HUES48 (cell line): Measurements from ENCODE around the gene TRMT10B.

Experiments
- H3K27ac ChIP-seq: one replicate; pipeline ENCODE4 v1.7.0; 2013; ENCODE audit warnings: low read depth, low read length, inconsistent platforms
- H3K27me3 ChIP-seq: 2 replicates; pipeline ENCODE4 v1.6.1; 2013; ENCODE audit warnings: mild to moderate bottlenecking, low read length; ENCODE audit not compliant: control insufficient read depth, insufficient read depth
- H3K36me3 ChIP-seq: 2 replicates; pipeline ENCODE4 v1.6.1; 2013; ENCODE audit warnings: low read length; ENCODE audit not compliant: control insufficient read depth, insufficient read depth
- H3K4me1 ChIP-seq: 2 replicates; pipeline ENCODE4 v1.6.1; 2013; ENCODE audit warnings: mild to moderate bottlenecking, low read length; ENCODE audit not compliant: control insufficient read depth, insufficient read depth
- H3K4me3 ChIP-seq: 2 replicates; pipeline ENCODE4 v1.5.1; 2013; ENCODE audit warnings: mild to moderate bottlenecking, low read depth, low read length
- H3K9ac ChIP-seq: 2 replicates; pipeline ENCODE4 v1.6.1; 2013; ENCODE audit warnings: mild to moderate bottlenecking, low read depth, low read length, moderate library complexity
- H3K9me3 ChIP-seq: 2 replicates; pipeline ENCODE4 v1.6.1; 2013; ENCODE audit warnings: low read length; ENCODE audit not compliant: control insufficient read depth, insufficient read depth

TRMT10B gene

DNA sequence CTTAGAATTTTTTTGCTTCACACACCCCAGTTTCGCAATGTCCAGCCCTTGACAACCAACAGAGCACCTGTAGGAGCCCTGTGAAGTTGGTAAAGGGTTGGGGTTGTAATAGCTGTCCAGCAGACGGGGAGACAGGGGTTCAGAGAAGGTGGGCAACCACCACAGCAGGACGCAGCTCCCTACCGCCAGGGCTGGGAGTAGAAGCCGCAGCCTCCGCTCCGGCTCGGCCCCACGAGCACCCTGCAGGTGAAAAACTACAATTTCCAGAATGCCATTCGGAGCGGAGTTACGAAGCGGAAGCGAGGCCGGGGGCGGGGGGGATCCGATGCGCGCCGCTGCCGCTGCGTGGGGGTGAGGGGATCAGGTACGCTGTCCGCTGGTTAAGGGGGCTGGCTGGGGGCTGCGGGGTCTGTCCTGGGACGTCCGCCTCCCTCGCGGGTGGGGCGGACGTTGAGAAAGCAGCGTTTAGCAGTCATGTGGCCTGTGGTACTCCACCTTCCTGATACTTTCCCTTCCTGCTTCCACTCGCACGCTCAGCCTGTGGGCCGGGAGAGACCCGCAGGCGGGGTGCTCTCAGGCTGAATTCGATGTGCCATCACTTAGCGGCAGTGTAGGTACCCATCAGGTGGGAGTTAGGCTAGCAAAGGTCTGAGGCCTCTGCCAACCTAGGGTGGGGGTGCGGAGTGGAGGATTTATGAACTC lies at the start of gene TRMT10B:
Gene TRMT10B (plus strand): TSS at position 317 of the 702 bp plus-strand sequence. CDS start 8,127 bp downstream, outside the sequence.
- no peak within 1 kb of the TSS for H3K27ac ChIP-seq
- no peaks in the 10 kb centered on the region for H3K9me3 ChIP-seq
- H3K4me1 ChIP-seq = no peaks in the 10 kb centered on the region
- H3K36me3 ChIP-seq = no peaks in the 10 kb centered on the region
- peak within 1 kb of the TSS; percentile 89 for H3K4me3 ChIP-seq
- peak within 1 kb of the TSS; percentile 57 for H3K9ac ChIP-seq
- H3K27me3 ChIP-seq = no peaks in the 10 kb centered on the region

DNA sequence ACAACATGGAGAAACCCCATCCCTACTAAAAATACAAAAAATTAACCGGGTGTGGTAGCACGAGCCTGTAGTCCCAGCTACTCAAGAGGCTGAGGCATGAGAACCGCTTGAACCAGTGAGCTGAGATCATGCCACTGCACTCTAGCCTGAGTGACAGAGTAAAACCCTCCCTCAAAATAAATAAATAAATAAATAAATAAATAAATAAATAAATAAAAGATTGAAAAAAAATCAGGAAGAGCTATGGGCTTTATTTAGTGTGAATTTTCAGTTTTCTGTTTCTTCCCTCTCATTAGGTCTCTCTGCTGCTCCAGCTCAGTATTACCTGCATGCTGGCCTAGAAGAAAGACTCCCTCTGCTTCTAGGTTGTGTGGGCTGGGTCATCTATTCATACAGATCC lies 47.8 kb upstream of the TRMT10B start:
- no peaks in the 10 kb centered on the region for H3K9me3 ChIP-seq
- H3K36me3 ChIP-seq = no peaks in the 10 kb centered on the region
- no peak overlapping the region for H3K4me3 ChIP-seq
- no peak overlapping the region for H3K27ac ChIP-seq
- H3K27me3 ChIP-seq = no peaks in the 10 kb centered on the region
- no peak overlapping the region for H3K9ac ChIP-seq
- no peaks in the 10 kb centered on the region for H3K4me1 ChIP-seq

DNA sequence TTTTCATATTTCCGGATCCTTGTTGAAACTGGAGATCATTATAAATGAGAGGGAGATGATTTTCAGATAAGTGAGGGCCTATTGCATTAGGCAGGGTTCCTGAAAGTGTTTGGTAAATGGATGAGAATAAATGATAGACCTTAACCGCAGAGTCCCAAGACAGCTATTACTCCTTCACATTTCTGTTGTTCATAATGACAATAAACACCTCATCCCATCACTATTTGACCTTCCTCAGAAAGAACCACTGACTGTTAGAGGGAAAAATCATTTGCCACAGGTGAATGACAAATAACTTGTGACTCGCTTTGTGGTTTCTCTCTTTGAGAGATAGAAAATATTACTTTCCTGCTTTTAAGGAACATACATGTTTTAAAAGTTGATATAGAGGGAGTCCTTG lies 47.3 kb upstream of the TRMT10B start:
- no peaks in the 10 kb centered on the region for H3K9me3 ChIP-seq
- H3K9ac ChIP-seq = no peak overlapping the region
- H3K27me3 ChIP-seq = no peaks in the 10 kb centered on the region
- no peaks in the 10 kb centered on the region for H3K4me1 ChIP-seq
- no peak overlapping the region for H3K4me3 ChIP-seq
- H3K36me3 ChIP-seq = no peaks in the 10 kb centered on the region
- H3K27ac ChIP-seq = no peak overlapping the region

- no peaks in the 10 kb centered on the region for H3K27me3 ChIP-seq
- no peaks in the 10 kb centered on the region for H3K9me3 ChIP-seq
- no peak overlapping the region for H3K27ac ChIP-seq
- no peak overlapping the region for H3K4me3 ChIP-seq
- no peaks in the 10 kb centered on the region for H3K36me3 ChIP-seq
- no peak overlapping the region for H3K9ac ChIP-seq
- no peaks in the 10 kb centered on the region for H3K4me1 ChIP-seq
These were observed 45.9 kb upstream of the TRMT10B start for GRCh38 chr9:37707748-37708147.

- H3K27ac ChIP-seq = no peak overlapping the region
- H3K4me1 ChIP-seq = no peaks in the 10 kb centered on the region
- no peak overlapping the region for H3K4me3 ChIP-seq
- no peak overlapping the region for H3K9ac ChIP-seq
- no peaks in the 10 kb centered on the region for H3K36me3 ChIP-seq
- H3K27me3 ChIP-seq = no peaks in the 10 kb centered on the region
- H3K9me3 ChIP-seq = no peaks in the 10 kb centered on the region
These were observed 43.6 kb upstream of the TRMT10B start for GRCh38 chr9:37710046-37710445.

- H3K4me1 ChIP-seq = no peaks in the 10 kb centered on the region
- H3K4me3 ChIP-seq = no peak overlapping the region
- no peak overlapping the region for H3K9ac ChIP-seq
- no peaks in the 10 kb centered on the region for H3K27me3 ChIP-seq
- H3K27ac ChIP-seq = no peak overlapping the region
- no peaks in the 10 kb centered on the region for H3K9me3 ChIP-seq
- H3K36me3 ChIP-seq = no peaks in the 10 kb centered on the region
These were observed 38.3 kb upstream of the TRMT10B start for GRCh38 chr9:37715260-37715659.

DNA sequence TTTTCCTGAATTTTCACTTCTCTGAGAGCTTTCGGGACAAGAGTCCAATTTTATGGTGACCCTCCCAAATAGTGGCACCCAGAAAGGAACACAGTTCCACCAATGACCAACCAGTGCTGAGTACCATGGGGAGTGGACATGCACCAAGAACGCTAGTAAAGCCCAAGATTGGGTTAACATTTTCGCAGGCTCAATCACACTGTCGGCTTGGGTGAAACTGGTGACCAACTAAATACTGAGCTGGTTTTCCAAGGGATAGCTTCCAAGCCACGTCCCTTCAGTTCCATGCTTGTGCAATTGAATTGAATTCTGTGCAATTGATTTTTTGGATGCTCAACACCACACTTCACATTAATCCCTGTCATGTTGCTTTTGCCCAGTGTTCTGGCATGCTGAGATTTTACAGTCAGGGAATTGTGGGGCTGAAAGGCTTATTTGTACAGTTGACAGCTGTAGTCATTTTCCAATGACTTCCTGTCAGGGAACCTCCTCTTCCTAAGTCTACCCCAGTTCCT lies 37.6 kb upstream of the TRMT10B start:
- Histone ChIP-seq H3K4me1 (no peaks in the 10 kb centered on the region), H3K9me3 (no peaks in the 10 kb centered on the region), H3K27me3 (no peaks in the 10 kb centered on the region), H3K27ac (no peak overlapping the region), H3K9ac (no peak overlapping the region), H3K36me3 (no peaks in the 10 kb centered on the region), H3K4me3 (no peak overlapping the region)

GRCh38 chr9:37719526-37719925 lies 34.1 kb upstream of the TRMT10B start:
- H3K27ac ChIP-seq = no peak overlapping the region
- H3K4me3 ChIP-seq = no peak overlapping the region
- no peaks in the 10 kb centered on the region for H3K9me3 ChIP-seq
- H3K36me3 ChIP-seq = no peaks in the 10 kb centered on the region
- H3K9ac ChIP-seq = no peak overlapping the region
- no peaks in the 10 kb centered on the region for H3K4me1 ChIP-seq
- no peaks in the 10 kb centered on the region for H3K27me3 ChIP-seq

DNA sequence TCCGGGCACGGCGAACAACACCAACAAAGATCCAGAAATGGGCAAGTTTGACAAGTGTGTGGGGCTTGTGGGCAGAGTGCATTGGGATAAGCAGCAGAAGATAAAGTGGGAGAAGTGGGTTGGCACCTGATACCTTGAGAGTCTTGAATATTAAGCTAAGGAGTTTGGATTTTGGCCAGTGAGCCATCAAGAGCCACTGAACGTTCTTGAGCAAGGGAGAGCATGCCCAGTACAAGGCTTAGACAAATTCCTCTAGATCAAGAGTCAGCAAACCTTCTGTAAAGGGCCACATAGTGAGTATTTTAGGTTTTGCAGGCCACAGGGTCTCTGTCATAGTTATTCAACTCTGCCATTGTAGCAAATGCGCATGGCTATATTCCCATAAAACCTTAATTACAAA lies 26.6 kb upstream of the TRMT10B start:
- Histone ChIP-seq H3K4me3 (no peak overlapping the region), H3K9ac (no peak overlapping the region), H3K36me3 (no peaks in the 10 kb centered on the region), H3K4me1 (no peaks in the 10 kb centered on the region; the same call in 1 of the 2 replicates), H3K27ac (no peak overlapping the region), H3K9me3 (no peaks in the 10 kb centered on the region), H3K27me3 (no peaks in the 10 kb centered on the region)

GRCh38 chr9:37729499-37729898 lies 24.1 kb upstream of the TRMT10B start:
- Histone ChIP-seq H3K36me3 (no peaks in the 10 kb centered on the region), H3K27me3 (peaks cover 4% of the 10 kb centered on the region; the same call in 1 of the 2 replicates), H3K9me3 (no peaks in the 10 kb centered on the region), H3K9ac (no peak overlapping the region), H3K4me1 (no peaks in the 10 kb centered on the region; the same call in 1 of the 2 replicates), H3K4me3 (no peak overlapping the region), H3K27ac (no peak overlapping the region)

DNA sequence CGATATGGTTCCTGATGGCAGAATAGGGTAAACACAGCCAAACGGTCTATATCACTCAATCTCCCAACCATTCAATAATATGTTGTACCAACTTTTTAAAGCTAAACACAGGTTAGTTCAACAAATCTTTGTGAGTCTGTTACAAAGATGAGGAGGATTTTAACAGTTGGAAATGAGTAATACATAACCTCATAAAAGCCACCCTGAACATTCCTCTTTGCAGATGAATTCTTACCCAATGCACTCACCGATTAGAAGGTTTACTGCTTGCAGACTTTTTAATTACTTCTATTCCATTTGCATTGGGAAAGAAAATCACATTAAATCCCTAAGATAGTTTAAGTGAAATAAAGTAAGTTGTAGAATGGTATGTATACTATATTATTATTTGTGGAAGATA lies 23.3 kb upstream of the TRMT10B start:
- Histone ChIP-seq H3K27ac (no peak overlapping the region), H3K9me3 (no peaks in the 10 kb centered on the region), H3K36me3 (no peaks in the 10 kb centered on the region), H3K4me3 (no peak overlapping the region), H3K9ac (no peak overlapping the region), H3K4me1 (no peaks in the 10 kb centered on the region; the same call in 1 of the 2 replicates), H3K27me3 (peaks cover 4% of the 10 kb centered on the region; the same call in 1 of the 2 replicates)
